Endothelial cell of umbilical vein (primary cell): ENCODE results near the gene EGF.

Experiments used
- CTCF ChIP-seq, 2 donors: IDR thresholded peaks; 1 replicate in 1 of 2; 2 replicates in 1 of 2; pipeline ENCODE4 v1.5.1; 2011; ENCODE audit warnings: low read length in 2 of 2, mild to moderate bottlenecking in 2 of 2, moderate library complexity in 2 of 2, control low read depth in 1 of 2, inconsistent platforms in 1 of 2, low read depth in 1 of 2; ENCODE audit not compliant: insufficient read depth in 1 of 2; ENCODE audit errors: extremely low read depth in 1 of 2
- EZH2 ChIP-seq: IDR thresholded peaks from 2 replicates; pipeline ENCODE4 v1.6.1; 2012; ENCODE audit warnings: borderline replicate concordance, low read depth, mild to moderate bottlenecking, moderate library complexity, low read length, inconsistent platforms; ENCODE audit not compliant: severe bottlenecking
- FOS ChIP-seq: IDR thresholded peaks from 2 replicates; pipeline ENCODE4 v1.6.1; 2011; ENCODE audit warnings: mild to moderate bottlenecking, low read length, moderate library complexity, borderline replicate concordance; ENCODE audit not compliant: insufficient read depth
- JUN ChIP-seq: IDR thresholded peaks from 2 replicates; pipeline ENCODE4 v1.6.1; 2011; ENCODE audit warnings: borderline replicate concordance, low read depth; ENCODE audit not compliant: insufficient read length, insufficient read depth
- MAX ChIP-seq: IDR thresholded peaks from 2 replicates; pipeline ENCODE4 v1.6.1; 2011; ENCODE audit not compliant: insufficient read depth, insufficient read length
- POLR2A ChIP-seq: IDR thresholded peaks from 2 replicates; pipeline ENCODE4 v1.6.1; 2012; ENCODE audit warnings: low read depth, mild to moderate bottlenecking, control low read depth, low read length

GRCh38 chr4:109879081-109879480 is 33.6 kb upstream of the EGF start:
- TF ChIP-seq CTCF (IDR thresholded peaks at IDR 0.05; ENCODE audit: extremely low read depth in 1 of 2, insufficient read depth in 1 of 2, low read depth in 1 of 2, low read length in 2 of 2) (no peak), POLR2A (no peak), EZH2 (no peak), JUN (no peak), MAX (no peak), FOS (no peak)
